CD4-positive, alpha-beta T cell treated with Interleukin-6 for 4 hours (primary cell): Measurements from ENCODE around the gene ATP6V0E2.
"Not testable (repeated sequence)": the region's sequence is repeated elsewhere in the genome, so short reads cannot be mapped to it uniquely, and the experiment has no call there.

Source experiments
- DNase-seq: peaks from one replicate; pipeline ENCODE4 v3.0.0-alpha.2; 2020; ENCODE audit warnings: mixed read lengths

ATP6V0E2 gene

GRCh38 chr7:149873074-149873969 is at the start of gene ATP6V0E2:
Gene ATP6V0E2, plus strand, starts transcription at chr7:149873969. Its CDS starts 97 bp downstream, at chr7:149874066.
- DNase-seq: peak; percentile 96

GRCh38 chr7:149824301-149824741 is 49.4 kb upstream of the ATP6V0E2 start:
- DNase-seq: no peak

- DNase-seq: no peak
Observed at GRCh38 chr7:149824748-149825566, 48.8 kb upstream of the ATP6V0E2 start.

- no peak for DNase-seq
Observed at GRCh38 chr7:149825567-149826343, 48.0 kb upstream of the ATP6V0E2 start.

GRCh38 chr7:149826344-149827088 is 47.3 kb upstream of the ATP6V0E2 start:
- no peak for DNase-seq

- DNase-seq: no peak
Observed at GRCh38 chr7:149827089-149827981, 46.4 kb upstream of the ATP6V0E2 start.

GRCh38 chr7:149828357-149829309 is 45.1 kb upstream of the ATP6V0E2 start:
- no peak for DNase-seq

- not testable (repeated sequence) for DNase-seq
Observed at GRCh38 chr7:149830527-149830926, 43.2 kb upstream of the ATP6V0E2 start.

- no peak for DNase-seq
Observed at GRCh38 chr7:149830997-149831740, 42.6 kb upstream of the ATP6V0E2 start.

GRCh38 chr7:149831741-149832219 is 42.0 kb upstream of the ATP6V0E2 start:
- no peak for DNase-seq

GRCh38 chr7:149832332-149833041 is 41.3 kb upstream of the ATP6V0E2 start:
- DNase-seq: no peak

- no peak for DNase-seq
Observed at GRCh38 chr7:149833495-149834130, 40.2 kb upstream of the ATP6V0E2 start.

- DNase-seq: no peak
Observed at GRCh38 chr7:149834601-149835000, 39.2 kb upstream of the ATP6V0E2 start.

- DNase-seq: no peak
Observed at GRCh38 chr7:149836434-149836833, 37.3 kb upstream of the ATP6V0E2 start.

- DNase-seq: no peak
Observed at GRCh38 chr7:149837564-149838223, 36.1 kb upstream of the ATP6V0E2 start.

- peak; percentile 97 for DNase-seq
Observed at GRCh38 chr7:149838224-149838991, 35.4 kb upstream of the ATP6V0E2 start, which contains the start of gene ZNF862. Gene ZNF862, plus strand, starts transcription at chr7:149838375. Its CDS starts 237 bp downstream, at chr7:149838612.
